D721Med (cell line): ENCODE results near the gene IL6R.

ENCODE experiments used
- DNase-seq: peaks from one replicate; pipeline ENCODE4 v3.0.0; 2011; ENCODE audit warnings: low spot score; ENCODE audit not compliant: insufficient read length
- FAIRE-seq: peaks from 2 replicates; lab custom pipeline; 2011; peaks lifted over from hg19 to GRCh38; lab: Jason Lieb, UNC
- TF ChIP-seq, protein P1 (sequence below): IDR thresholded peaks from 2 replicates; pipeline ENCODE4 v1.5.1; 2012; ENCODE audit warnings: mild to moderate bottlenecking, control low read depth; ENCODE audit not compliant: insufficient read depth; ENCODE audit errors: missing control alignments

Gene IL6R

DNA sequence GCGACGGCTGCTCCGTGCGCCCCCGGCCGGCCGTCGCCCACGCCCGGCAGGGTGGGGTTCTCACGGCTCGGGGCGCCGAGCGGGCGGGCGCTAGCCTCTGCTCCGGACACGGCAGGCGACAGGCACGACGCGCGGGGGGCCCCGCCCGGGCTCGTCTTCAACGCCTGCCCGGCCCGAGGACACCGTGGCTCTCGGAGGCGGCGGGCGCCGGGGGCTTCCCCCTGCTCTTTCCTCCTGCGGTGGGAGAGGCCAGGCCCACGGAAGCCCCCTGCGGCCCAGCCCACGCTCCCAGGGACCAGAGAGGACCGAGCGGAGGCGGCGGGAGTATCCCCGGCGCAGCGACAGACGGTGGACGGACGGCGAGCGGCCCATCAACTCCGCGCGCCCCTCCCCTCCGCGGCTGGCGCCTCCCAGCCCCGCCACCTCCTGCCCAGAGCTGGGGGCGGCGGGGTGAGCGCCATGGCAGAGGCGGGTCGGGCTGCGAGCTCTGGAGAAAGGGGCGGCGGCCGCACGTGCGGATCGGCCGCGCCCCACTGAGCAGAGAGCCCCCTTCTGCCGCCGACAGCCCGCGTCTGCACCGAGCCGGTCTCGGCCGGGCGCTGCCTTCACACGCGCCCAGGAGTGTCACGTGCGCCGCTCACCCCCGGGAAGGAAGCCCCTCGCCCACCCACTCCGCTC, 97.1 kb downstream of the IL6R start, which contains the start of the genes SHE and TDRD10:
SHE (minus strand) TSS at position 347 of the 678 bp plus-strand sequence. CDS start 386 bp downstream, outside the sequence.
TDRD10 (plus strand) TSS at position 154 of the 678 bp plus-strand sequence. CDS start 4,685 bp downstream, outside the sequence.
- DNase-seq (no peak), FAIRE-seq (no peak)
- TF ChIP-seq, protein P1, sequence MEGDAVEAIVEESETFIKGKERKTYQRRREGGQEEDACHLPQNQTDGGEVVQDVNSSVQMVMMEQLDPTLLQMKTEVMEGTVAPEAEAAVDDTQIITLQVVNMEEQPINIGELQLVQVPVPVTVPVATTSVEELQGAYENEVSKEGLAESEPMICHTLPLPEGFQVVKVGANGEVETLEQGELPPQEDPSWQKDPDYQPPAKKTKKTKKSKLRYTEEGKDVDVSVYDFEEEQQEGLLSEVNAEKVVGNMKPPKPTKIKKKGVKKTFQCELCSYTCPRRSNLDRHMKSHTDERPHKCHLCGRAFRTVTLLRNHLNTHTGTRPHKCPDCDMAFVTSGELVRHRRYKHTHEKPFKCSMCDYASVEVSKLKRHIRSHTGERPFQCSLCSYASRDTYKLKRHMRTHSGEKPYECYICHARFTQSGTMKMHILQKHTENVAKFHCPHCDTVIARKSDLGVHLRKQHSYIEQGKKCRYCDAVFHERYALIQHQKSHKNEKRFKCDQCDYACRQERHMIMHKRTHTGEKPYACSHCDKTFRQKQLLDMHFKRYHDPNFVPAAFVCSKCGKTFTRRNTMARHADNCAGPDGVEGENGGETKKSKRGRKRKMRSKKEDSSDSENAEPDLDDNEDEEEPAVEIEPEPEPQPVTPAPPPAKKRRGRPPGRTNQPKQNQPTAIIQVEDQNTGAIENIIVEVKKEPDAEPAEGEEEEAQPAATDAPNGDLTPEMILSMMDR: no peak

DNA sequence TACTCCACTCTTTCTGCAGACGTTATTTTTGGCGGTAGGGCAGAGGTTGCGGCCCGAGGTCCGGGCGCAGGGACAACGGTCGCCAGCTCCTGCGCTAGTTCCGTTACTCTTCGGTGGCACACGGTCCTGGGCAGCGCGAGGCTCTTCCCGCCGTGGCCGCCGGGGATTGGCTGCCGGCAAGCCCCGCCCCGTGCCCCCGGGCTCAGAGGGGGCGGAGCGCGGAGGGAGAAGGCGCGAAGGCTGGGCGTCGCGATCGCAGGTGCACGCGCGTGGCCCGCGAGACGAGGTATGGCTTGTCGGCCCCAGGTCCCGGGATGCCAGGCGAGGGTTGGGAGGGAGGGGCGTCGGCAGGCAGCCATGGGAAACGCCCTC, 97.6 kb downstream of the IL6R start:
- TF ChIP-seq, protein P1: no peak
- DNase-seq (no peak), FAIRE-seq (no peak)

- TF ChIP-seq, protein P1: no peak
- DNase-seq (no peak), FAIRE-seq (no peak)
Observed at GRCh38 chr1:154503898-154504297, 98.8 kb downstream of the IL6R start.

DNA sequence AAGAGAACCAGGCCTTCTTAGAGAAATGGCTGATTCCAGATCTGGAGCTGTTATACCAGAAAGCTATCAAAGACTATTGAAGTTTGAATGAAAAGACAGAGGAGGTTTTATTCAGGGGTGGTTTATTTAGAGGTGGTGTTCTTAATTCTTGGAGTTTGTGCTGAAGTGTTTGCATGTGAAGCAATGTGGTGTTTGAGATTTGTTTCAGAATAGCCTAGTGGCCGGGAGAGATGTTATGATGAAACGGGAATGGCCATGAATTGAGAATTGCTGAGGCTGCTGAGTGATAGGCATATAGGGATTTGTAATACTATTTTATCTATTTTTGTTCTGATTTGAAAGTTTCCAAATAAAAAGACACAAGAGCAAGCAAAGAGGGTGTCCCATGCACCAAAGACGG, 107.6 kb downstream of the IL6R start:
- TF ChIP-seq, protein P1: no peak
- FAIRE-seq (no peak), DNase-seq (no peak)

DNA sequence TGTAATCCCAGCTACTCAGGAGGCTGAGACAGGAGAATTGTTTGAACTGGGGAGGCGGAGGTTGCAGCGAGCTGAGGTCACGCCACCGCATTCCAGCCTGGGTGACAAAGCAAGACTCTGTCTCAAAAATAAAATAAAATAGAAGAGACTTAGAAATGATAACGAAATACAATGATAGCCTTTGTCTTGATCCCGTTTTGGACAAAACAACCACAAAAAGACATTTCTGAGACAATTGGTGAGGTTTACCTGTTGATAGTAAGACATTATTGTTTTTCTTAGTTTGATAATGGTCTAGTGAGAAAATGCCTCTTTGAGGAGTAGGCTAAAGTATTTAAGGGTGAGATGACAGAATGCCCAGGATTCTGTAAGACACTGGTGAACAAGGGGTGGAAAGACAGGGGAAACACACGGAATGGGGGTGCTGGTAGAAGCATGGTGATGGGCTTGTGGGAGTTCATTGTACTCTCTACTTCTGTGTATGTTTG, 109.0 kb downstream of the IL6R start:
- FAIRE-seq (no peak), DNase-seq (no peak)
- TF ChIP-seq, protein P1: no peak

GRCh38 chr1:154517661-154518060, 112.5 kb downstream of the IL6R start:
- no peak for DNase-seq
- no peak for FAIRE-seq
- TF ChIP-seq, protein P1: no peak
